Effector CD4-positive, alpha-beta T cell (primary cell): Measurements from ENCODE around the gene MAP4K4.

Source experiments
- DNase-seq: peaks from one replicate; pipeline ENCODE4 v3.0.0-alpha.2; 2020

MAP4K4 gene

DNA sequence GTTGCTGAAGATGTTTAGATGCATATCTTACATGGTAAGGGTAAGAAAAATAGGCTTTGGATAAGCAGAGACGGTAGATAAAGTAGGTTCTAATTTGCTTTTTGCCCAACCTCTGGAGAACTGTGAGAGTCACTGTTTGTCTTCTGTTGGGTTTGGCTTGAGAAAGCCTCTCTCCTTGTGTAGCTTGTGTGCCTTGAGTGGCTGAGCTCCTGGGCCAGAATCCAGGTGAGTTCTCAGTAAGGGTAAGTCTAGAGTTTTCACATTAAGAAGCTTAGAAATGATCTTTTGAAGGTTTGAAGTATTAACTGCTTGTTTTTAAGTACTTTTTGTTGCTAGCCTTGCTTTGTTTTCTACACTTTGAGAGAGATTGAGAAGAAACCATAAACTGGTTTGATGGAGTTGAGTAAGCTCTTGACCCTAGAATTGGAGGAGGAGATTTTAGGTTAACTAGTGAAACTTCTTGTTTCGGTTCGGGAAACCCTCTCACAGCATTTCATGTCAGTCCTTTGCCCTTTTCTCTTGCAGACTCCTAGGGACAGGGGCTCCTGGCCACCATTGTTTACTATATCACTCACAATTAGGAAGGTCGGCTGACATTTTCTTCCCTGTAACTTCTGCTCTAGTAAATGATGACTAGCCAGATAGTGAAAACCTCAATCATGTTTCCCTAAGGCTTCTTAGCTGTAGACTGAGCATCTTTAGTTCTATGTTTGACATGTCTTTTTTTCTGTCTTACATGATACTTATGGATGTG lies 26.0 kb downstream of the MAP4K4 start:
- DNase-seq, result no peak

- no peak for DNase-seq
Observed at GRCh38 chr2:101724125-101724474, 26.6 kb downstream of the MAP4K4 start.

DNA sequence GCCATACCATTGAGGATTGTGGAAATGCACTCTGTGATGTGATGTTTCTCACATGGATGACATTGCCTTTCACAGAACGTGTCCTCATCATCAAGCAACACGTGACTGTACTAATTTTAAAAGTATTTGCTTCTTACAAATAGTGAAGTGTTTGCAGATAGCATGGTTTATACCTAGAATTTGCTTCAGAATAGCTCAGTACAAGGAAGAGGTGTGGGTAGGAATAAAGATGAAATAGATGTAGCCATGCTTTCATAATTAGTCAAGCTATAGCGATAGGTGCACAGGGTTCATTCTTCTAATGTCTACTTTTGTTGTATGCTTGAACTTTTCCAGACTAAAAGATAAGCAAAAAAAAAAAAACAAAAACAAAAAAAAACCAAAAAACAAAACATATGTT lies 27.5 kb downstream of the MAP4K4 start:
- no peak for DNase-seq

DNA sequence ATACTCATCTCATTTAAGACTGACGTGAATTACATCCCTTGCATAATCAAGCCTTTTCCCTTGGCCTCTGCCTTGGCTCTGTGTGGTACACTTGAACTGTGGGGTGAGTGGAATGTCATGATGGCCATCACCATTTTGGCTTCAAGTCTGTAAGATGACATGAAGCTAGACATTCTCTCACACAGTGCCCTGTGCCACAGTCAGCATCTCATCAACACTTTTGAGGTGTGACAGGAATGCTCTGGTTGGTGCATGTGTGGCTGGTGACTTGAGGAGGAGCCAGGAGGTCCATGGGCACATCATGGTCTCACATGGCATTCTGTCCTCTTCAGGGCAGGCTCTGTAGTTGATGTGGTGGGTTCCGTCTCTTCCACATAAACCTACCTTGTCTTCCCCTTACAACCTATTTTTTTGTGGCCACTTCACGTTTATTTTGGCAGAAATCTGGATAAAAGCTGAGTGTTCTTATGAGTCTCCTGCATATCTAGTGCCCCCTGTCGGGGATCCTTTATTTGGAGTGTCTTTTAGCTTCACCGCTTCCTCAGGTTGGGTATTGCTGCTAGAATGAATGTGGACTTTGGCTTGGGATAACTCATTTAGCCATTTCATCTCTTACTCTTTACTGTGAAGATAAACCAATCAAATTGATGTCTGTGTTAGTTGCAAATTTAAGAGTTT lies 28.1 kb downstream of the MAP4K4 start:
- DNase-seq, result no peak

- DNase-seq, result no peak
Observed at GRCh38 chr2:101728865-101729264, 31.4 kb downstream of the MAP4K4 start.

DNA sequence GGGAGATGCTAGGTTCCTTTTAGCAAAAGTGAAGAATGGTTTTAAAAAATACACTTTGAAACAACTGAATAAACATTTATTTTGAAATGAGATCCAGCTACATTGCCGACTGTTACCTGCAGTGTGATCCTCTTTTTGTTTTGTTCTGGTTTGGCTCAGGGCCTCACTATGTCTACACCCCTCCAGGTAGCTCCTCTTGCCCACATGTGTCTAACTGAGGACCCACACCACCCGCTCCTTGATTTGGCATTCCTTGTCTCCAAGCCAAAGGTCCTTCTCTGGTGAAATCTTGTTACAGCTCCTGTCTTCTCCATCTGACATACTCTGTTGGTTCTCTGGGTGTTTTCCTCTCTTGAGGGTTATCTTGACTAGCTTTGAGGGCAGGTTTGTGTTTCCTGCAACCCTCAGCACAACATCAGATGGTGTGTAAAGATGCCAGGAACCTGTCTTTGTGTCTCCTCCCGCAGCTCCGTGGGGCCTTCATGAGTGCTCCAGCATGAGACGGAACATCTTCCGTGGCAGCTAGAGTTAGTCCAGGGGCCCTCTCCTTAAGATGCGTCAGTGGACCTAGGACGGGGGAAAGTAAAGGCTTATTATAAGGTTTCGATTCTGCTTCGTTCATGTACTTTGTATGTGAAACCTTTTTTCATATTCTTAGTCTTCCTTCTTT lies 32.1 kb downstream of the MAP4K4 start:
- DNase-seq, result no peak

GRCh38 chr2:101731221-101732054 lies 33.9 kb downstream of the MAP4K4 start:
- no peak for DNase-seq

DNA sequence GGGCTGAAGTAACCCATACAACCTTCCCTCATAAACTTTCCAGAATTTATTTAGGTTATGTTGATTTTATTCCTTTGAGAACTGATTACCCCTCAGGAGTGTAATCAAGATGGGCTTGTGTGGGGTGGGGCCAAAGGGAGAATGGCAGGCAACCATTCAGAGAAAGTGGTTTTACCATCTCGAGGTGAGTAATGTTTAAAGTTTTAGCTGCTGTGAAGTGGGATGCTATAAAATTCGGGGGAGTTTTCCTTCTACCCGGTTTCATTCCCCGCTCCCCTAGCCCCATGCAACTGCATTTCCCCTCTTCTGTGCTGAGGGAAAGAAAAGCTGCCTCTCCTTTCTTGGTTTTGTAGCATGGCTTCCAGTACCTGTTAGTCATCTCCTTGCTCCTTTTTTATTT lies 34.7 kb downstream of the MAP4K4 start:
- no peak for DNase-seq

GRCh38 chr2:101732773-101733256 lies 35.3 kb downstream of the MAP4K4 start:
- DNase-seq, result no peak

DNA sequence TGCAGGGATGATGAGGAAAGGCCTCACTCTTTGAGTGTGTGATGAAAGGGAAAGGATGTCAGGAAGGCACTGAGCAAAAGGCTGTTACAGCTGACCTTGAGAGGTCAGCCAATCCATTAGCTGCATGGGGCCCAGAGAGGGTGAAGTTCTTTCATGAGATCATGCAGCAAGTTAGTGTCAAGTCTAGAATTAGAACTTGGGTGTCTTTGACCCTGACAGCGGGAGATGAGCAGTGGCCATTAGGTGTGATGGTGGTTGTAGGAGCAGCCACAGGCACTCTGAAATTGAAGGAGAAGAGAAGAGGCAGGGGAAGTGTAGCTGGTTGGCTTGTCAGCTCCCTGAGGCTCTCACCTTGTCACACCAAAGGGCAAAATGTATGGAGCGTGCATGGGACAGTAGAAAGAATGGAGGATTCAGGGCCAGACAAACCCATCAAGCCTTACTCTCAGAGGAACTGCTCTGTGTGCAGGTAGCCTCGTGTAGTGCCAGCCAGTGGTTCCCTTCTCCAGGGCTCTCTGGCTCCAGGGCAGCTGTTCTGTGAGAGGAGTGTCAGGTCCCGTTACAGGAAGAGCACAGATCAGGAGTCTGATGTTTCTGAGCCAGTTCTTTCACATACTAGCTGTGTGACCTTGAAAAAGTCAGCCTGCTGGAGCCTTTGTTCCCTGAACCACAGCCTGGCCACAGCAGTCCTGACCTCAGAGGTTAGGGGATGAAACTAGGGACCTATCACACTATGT lies 35.9 kb downstream of the MAP4K4 start:
- DNase-seq, result no peak

DNA sequence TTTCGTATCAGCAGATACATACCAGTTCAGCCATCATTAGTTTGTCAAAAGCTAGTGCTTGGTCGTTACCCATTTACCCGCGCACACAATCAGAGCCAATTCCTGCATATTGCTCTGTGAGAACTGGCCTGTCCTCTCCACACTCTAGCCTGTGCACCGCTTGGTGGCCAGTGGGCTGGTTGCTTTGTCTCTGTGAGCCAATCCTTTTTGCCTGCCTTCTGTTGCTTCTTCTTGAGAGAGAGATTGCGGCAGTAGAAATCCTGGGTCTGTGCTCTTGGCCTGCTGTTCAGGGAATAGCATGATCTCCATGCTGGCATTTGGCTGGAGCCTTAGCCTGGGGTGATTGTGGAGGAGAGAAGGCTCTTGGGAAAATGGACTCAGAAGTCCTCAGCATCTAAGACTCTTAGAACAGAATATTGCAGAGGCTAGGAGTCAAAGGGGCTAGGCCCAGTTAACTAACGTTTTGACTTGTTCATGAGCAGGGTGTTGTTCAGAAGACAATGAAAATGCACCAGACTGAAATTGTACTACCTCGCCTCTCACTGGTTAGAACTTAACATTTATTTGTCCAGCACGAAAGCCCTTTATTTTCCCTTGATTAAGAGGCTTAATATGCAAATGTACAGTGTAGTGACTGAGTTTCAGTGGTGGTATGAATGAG lies 37.1 kb downstream of the MAP4K4 start:
- no peak for DNase-seq

DNA sequence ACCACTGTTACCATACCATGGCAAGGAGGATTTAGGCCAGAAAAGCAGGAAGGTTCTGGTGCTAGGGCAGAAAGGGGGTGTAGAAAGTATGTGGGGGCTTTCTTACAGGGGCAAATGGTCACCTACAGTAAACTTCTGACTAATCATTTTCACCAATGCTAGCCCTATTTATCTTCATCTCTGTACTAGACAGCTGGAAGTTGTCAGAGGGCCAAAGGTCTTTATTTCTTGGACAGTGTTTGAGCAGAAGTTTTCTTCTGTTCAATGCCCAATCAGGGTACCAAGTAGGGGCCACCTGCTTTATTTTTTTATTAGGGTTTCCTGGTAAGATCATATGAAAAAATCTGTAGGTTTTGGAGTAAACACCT lies 37.6 kb downstream of the MAP4K4 start:
- no peak for DNase-seq

- DNase-seq, result no peak
Observed at GRCh38 chr2:101736233-101736632, 38.7 kb downstream of the MAP4K4 start.

DNA sequence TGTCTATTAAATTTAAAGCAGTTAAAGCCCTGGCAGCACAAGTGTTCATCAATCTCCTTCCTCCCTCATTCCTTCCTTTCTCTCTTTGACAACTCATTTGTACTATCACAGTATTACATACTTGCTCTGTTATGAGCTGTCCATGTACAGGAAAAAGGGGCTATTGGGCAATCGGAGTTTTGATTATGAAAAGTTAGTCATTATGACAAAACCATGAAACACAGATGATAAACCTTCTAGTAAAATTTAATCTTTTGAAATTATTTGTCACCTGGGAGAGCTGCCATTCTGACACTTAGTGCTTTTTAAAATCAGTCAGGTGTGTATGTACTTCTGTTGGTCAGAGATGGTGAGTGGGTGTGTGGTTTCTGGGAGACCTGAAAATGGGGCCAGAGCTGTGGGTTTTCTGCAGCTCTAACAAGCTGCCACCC lies 39.4 kb downstream of the MAP4K4 start:
- DNase-seq, result no peak

GRCh38 chr2:101737478-101738255 lies 40.2 kb downstream of the MAP4K4 start:
- no peak for DNase-seq

DNA sequence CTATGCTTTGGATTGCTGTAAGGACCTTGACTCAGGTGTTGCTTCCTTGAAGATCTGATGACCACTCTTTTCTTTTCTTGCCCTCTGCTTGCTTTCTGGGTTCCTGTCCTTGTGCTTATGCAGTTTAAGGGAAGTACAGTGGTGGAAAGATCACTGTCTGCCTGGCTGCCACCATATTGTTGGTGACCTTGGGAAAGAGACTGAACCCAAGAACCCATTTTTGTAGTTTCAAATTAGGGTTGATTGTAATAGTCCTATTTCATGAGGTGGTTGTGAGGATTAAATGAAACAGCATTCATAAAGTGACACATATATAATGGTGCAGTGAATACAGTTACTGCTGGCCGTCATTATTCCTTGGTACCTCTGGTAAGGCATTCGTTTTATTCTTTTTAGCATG lies 41.1 kb downstream of the MAP4K4 start:
- DNase-seq, result no peak

DNA sequence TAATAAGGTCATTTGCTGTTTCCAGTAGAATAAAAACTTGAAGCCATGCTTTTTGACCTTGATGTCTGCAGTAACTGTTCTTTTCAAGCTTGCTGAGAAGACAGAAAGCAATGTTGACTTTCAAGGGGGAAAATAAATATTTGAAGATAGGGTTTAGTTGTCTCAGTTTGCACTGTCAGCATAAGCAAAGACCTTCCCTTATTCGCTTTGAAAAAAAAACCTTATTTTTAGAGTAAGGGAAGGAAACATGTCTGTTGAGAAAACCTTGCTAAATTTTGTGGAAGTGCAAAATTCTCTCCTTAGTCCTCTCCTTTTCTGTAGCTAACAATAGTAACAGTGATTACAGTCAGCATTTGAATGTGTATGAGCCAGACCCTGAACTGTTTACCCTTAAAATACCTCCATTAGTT lies 43.1 kb downstream of the MAP4K4 start:
- no peak for DNase-seq

DNA sequence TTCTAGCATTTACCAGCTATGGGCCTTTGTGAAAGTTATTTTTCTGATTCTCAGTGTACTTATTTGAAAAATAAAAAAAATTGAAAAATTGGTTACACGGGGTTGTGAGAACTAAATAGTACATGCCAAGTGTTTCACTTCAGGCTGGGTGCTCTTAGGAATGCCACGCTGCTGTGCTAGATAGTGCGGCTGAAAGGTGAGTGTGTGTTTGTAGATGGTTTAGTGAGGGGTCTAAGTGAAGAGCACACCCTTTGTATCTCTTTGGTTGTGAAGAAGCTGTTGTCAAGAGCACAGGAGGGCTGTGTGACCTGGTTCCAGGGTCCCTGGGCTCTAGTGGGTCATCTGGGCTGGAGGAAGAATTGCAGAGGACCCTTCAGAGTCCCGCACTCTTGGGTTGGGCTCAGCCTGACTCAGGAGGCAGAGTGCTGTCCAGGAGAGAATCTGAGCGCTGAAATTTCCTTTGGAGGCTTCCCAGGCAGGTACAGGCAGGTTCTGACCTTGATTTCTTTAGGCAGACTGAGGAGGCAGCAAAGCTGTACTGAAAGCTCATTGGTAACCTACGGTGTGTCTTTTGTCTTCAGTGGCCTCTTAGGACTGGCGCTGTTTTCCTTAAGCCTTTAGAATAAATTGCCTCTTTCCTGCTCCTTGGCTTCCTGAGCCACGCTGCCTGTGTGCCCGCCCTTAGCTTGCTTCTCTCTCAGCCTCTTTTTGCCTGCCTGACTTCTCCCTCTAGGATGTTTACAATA lies 44.4 kb downstream of the MAP4K4 start:
- no peak for DNase-seq

DNA sequence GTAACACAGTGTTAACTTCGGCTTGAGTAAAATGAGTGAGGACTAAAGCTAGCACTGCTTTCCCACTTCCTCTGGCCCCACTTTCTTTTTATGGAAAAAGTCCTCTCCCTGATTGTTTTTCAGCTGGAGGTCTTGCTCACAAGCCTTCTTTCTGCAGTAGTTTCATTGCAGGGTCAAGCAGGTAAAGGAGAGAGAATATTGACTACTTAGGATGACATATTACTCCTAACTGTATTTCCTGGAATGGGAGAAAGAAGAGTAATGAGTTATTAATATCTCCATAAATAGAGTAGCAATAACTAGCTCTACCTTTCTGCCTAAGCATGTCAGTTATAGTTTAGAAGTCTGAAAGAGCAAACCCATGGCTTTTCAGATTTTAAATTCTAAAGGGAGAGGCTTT lies 45.0 kb downstream of the MAP4K4 start:
- no peak for DNase-seq

GRCh38 chr2:101743288-101743687 lies 45.8 kb downstream of the MAP4K4 start:
- no peak for DNase-seq
